Neural cell (in vitro differentiated cells): Measurements from ENCODE around the gene AQP10. TPM values are rescaled to one million over a fixed set of nuclear protein-coding genes. Genes with fewer than 3 reads are reported as not detected.

Experiments used
- H2AFZ ChIP-seq: fragments of 200-600, 300-800 bp; sonication (generic), shearing (Covaris generic); 2 replicates; pipeline ENCODE4 v1.6.0; 2014; ENCODE audit warnings: low read depth, mild to moderate bottlenecking, antibody characterized with exemption, low read length, moderate library complexity
- H3F3A ChIP-seq: fragments of 200-600 bp; shearing (Covaris generic); 2 replicates; pipeline ENCODE4 v1.6.1; 2016; ENCODE audit warnings: mild to moderate bottlenecking, moderate library complexity, mixed read lengths, antibody characterized with exemption, low read length; ENCODE audit not compliant: insufficient read depth, poor library complexity, severe bottlenecking
- H3K27ac ChIP-seq: fragments of 200-600, 300-800 bp; sonication (generic), shearing (Covaris generic); 2 replicates; pipeline ENCODE4 v1.5.1; 2014; ENCODE audit warnings: mild to moderate bottlenecking, low read length, moderate library complexity
- H3K27me3 ChIP-seq: fragments of 300-800, 200-600 bp; sonication (generic), shearing (Covaris generic); 2 replicates; pipeline ENCODE4 v1.6.0; 2014; ENCODE audit warnings: mild to moderate bottlenecking, low read depth, low read length, moderate library complexity; ENCODE audit not compliant: insufficient read depth
- H3K36me3 ChIP-seq: fragments of 300-800, 200-600 bp; sonication (generic), shearing (Covaris generic); 2 replicates; pipeline ENCODE4 v1.5.1; 2014; ENCODE audit warnings: mild to moderate bottlenecking, antibody characterized with exemption, low read length, moderate library complexity; ENCODE audit not compliant: insufficient read depth
- H3K4me2 ChIP-seq: fragments of 300-800, 200-600 bp; sonication (generic), shearing (Covaris generic); 2 replicates; pipeline ENCODE4 v1.6.0; 2014; ENCODE audit warnings: mild to moderate bottlenecking, low read length
- H3K4me3 ChIP-seq: fragments of 300-800, 200-600 bp; sonication (generic), shearing (Covaris generic); 2 replicates; pipeline ENCODE4 v1.5.1; 2014; ENCODE audit warnings: mild to moderate bottlenecking, low read length, moderate library complexity
- H3K79me2 ChIP-seq: fragments of 200-600 bp; shearing (Covaris generic); replicated peaks from 2 replicates; pipeline ENCODE4 v1.6.0; 2014; ENCODE audit warnings: mild to moderate bottlenecking, low read length, moderate library complexity; ENCODE audit not compliant: insufficient read depth
- H3K9ac ChIP-seq: fragments of 300-800, 200-600 bp; sonication (generic), shearing (Covaris generic); 2 replicates; pipeline ENCODE4 v1.6.1; 2016; ENCODE audit warnings: mild to moderate bottlenecking, low read length, mixed read lengths
- H3K9me2 ChIP-seq: fragments of 200-600 bp; shearing (Covaris generic); 2 replicates; pipeline ENCODE4 v1.6.1; 2016; ENCODE audit warnings: mild to moderate bottlenecking, low read length, mixed read lengths; ENCODE audit not compliant: insufficient read depth
- H3K9me3 ChIP-seq: fragments of 200-600, 300-800 bp; sonication (generic), shearing (Covaris generic); 2 replicates; pipeline ENCODE4 v1.6.1; 2016; ENCODE audit warnings: mild to moderate bottlenecking, mixed run types, low read length, moderate library complexity, mixed read lengths
- H4K20me1 ChIP-seq: fragments of 200-600 bp; shearing (Covaris generic); 2 replicates; pipeline ENCODE4 v1.6.1; 2016; ENCODE audit warnings: mild to moderate bottlenecking, mixed run types; ENCODE audit not compliant: insufficient read depth
- EP300 ChIP-seq: fragments of 450-650 bp; conservative IDR thresholded peaks from 2 replicates; pipeline ENCODE4 v1.6.1; 2014; ENCODE audit warnings: antibody characterized with exemption, mild to moderate bottlenecking, moderate library complexity; ENCODE audit not compliant: poor library complexity, severe bottlenecking
- EZH2 ChIP-seq: fragments of 200-600, 300-800 bp; shearing (Covaris generic), sonication (generic); IDR thresholded peaks from 2 replicates; pipeline ENCODE4 v1.6.1; 2014; ENCODE audit warnings: antibody characterized with exemption, low read length, borderline replicate concordance, mild to moderate bottlenecking; ENCODE audit not compliant: insufficient read depth, poor library complexity, severe bottlenecking
- MXI1 ChIP-seq: fragments of 450-650 bp; conservative IDR thresholded peaks from 2 replicates; pipeline ENCODE4 v1.6.1; 2014; ENCODE audit warnings: antibody characterized with exemption, mild to moderate bottlenecking; ENCODE audit not compliant: poor library complexity, severe bottlenecking
- POLR2AphosphoS5 ChIP-seq: IDR thresholded peaks from 2 replicates; pipeline ENCODE4 v1.6.1; 2012
- RAD21 ChIP-seq: fragments of 450-650 bp; conservative IDR thresholded peaks from 2 replicates; pipeline ENCODE4 v1.6.1; 2014; ENCODE audit warnings: antibody characterized with exemption, mild to moderate bottlenecking, moderate library complexity
- SMC3 ChIP-seq: fragments of 450-650 bp; conservative IDR thresholded peaks from 2 replicates; pipeline ENCODE4 v1.6.1; 2014; ENCODE audit warnings: antibody characterized with exemption, mild to moderate bottlenecking, moderate library complexity; ENCODE audit not compliant: poor library complexity
- TAF1 ChIP-seq: IDR thresholded peaks from 2 replicates; pipeline ENCODE4 v1.6.1; 2012; ENCODE audit warnings: low read depth
- polyA plus RNA-seq: library from polyadenylated mRNA; depleted of rRNA; stranded (reverse); fragments of >200 nt; gene quantifications from 2 replicates; pipeline ENCODE4 v1.2.3, GENCODE V29; 2014
- TF ChIP-seq, protein P1 (sequence below): fragments of 450-650 bp; IDR thresholded peaks from 2 replicates; pipeline ENCODE4 v1.5.1; 2014; ENCODE audit warnings: antibody characterized with exemption, mild to moderate bottlenecking, moderate library complexity; ENCODE audit not compliant: poor library complexity, severe bottlenecking
- TF ChIP-seq, protein P2 (sequence below): IDR thresholded peaks from 2 replicates; pipeline ENCODE4 v1.6.1; 2012; ENCODE audit warnings: borderline replicate concordance

Gene AQP10
- polyA plus RNA-seq, 1 donor from 2014 or later = not detected

DNA sequence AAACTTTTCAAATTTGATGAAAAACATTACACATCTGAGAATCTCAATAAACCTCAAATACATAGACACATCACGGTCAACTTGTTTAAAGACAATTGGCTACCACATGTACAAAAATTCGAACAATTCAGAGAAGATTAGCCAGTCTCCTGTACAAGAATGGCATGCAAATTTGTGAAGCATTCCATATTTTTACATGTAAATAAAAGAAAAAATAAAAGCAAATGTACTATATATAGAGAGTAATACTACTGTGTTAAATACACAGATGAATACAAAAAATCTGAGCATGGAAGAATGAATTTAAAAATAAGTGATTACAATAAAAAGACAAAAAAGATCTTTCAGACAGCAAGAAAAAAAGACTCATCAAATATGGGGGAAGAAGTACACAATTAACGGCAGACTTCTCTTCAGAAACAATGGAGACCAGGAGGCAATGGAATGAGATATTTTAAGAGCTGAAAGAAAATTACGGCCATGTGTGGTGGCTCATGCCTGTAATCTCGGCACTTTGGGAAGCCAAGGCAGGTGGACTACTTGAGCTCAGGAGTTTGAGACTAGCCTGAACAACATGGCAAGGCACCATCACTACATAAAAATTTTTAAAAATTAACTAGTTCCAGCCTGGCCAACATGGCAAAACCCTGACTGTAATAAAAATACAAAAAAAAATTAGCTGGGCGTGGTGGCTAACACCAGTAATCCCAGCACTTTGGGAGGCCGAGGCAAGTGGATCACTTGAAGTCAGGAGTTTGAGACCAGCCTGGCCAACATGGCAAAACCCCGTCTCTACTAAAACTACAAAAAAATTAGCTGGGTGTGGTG lies 25.3 kb upstream of the AQP10 start:
- Histone ChIP-seq H3K4me2 (no peak overlapping the region), H3K4me3 (no peak overlapping the region), H3K9ac (no peak overlapping the region), H2AFZ (no peak overlapping the region), H3K27me3 (no peaks in the 10 kb centered on the region), H3K27ac (no peak overlapping the region), H3F3A (no peaks in the 10 kb centered on the region), H3K9me2 (no peaks in the 10 kb centered on the region), H4K20me1 (no peaks in the 10 kb centered on the region), H3K9me3 (peaks cover 3% of the 10 kb centered on the region), H3K79me2 (no peaks in the 10 kb centered on the region), H3K36me3 (no peaks in the 10 kb centered on the region)
- TF ChIP-seq, protein P1, sequence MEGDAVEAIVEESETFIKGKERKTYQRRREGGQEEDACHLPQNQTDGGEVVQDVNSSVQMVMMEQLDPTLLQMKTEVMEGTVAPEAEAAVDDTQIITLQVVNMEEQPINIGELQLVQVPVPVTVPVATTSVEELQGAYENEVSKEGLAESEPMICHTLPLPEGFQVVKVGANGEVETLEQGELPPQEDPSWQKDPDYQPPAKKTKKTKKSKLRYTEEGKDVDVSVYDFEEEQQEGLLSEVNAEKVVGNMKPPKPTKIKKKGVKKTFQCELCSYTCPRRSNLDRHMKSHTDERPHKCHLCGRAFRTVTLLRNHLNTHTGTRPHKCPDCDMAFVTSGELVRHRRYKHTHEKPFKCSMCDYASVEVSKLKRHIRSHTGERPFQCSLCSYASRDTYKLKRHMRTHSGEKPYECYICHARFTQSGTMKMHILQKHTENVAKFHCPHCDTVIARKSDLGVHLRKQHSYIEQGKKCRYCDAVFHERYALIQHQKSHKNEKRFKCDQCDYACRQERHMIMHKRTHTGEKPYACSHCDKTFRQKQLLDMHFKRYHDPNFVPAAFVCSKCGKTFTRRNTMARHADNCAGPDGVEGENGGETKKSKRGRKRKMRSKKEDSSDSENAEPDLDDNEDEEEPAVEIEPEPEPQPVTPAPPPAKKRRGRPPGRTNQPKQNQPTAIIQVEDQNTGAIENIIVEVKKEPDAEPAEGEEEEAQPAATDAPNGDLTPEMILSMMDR = no peak
- no peak for TF ChIP-seq SMC3
- TF ChIP-seq MXI1 = no peak
- TF ChIP-seq, protein P2, sequence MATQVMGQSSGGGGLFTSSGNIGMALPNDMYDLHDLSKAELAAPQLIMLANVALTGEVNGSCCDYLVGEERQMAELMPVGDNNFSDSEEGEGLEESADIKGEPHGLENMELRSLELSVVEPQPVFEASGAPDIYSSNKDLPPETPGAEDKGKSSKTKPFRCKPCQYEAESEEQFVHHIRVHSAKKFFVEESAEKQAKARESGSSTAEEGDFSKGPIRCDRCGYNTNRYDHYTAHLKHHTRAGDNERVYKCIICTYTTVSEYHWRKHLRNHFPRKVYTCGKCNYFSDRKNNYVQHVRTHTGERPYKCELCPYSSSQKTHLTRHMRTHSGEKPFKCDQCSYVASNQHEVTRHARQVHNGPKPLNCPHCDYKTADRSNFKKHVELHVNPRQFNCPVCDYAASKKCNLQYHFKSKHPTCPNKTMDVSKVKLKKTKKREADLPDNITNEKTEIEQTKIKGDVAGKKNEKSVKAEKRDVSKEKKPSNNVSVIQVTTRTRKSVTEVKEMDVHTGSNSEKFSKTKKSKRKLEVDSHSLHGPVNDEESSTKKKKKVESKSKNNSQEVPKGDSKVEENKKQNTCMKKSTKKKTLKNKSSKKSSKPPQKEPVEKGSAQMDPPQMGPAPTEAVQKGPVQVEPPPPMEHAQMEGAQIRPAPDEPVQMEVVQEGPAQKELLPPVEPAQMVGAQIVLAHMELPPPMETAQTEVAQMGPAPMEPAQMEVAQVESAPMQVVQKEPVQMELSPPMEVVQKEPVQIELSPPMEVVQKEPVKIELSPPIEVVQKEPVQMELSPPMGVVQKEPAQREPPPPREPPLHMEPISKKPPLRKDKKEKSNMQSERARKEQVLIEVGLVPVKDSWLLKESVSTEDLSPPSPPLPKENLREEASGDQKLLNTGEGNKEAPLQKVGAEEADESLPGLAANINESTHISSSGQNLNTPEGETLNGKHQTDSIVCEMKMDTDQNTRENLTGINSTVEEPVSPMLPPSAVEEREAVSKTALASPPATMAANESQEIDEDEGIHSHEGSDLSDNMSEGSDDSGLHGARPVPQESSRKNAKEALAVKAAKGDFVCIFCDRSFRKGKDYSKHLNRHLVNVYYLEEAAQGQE = no peak
- TF ChIP-seq RAD21 = no peak
- TF ChIP-seq POLR2AphosphoS5 = no peak
- no peak for TF ChIP-seq EZH2
- TF ChIP-seq EP300 = no peak
- no peak for TF ChIP-seq TAF1

DNA sequence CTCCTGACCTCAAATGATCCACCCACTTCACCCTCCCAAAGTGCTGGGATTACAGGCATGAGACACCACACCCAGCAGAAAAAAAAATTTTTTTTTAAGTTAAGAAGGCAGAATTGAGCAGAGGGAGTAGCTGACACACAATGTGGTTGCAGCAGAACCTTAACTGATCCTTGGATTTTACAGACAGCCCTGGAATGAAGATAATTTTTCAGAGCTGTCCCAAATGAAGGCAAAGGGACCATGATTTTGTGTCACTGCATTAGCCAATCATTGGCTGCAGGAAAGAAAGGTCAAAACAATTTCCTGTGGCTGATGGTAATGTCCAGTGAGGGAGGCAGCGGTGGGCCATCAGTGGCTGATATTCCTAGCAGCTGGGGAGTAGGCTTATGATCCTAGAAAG lies 19.3 kb upstream of the AQP10 start:
- Histone ChIP-seq H3K27ac (no peak overlapping the region), H2AFZ (no peak overlapping the region), H3K79me2 (no peaks in the 10 kb centered on the region), H3K4me2 (no peak overlapping the region), H3K27me3 (no peaks in the 10 kb centered on the region), H3K9me3 (peaks cover 3% of the 10 kb centered on the region), H3K9ac (no peak overlapping the region), H4K20me1 (no peaks in the 10 kb centered on the region), H3F3A (no peaks in the 10 kb centered on the region), H3K36me3 (no peaks in the 10 kb centered on the region), H3K4me3 (no peak overlapping the region), H3K9me2 (no peaks in the 10 kb centered on the region)
- no peak for TF ChIP-seq RAD21
- TF ChIP-seq TAF1 = no peak
- TF ChIP-seq EP300 = no peak
- TF ChIP-seq, protein P2 = no peak
- TF ChIP-seq, protein P1 = no peak
- no peak for TF ChIP-seq MXI1
- no peak for TF ChIP-seq SMC3
- TF ChIP-seq EZH2 = no peak
